Measurements from ENCODE around the gene BACH2.

DNA sequence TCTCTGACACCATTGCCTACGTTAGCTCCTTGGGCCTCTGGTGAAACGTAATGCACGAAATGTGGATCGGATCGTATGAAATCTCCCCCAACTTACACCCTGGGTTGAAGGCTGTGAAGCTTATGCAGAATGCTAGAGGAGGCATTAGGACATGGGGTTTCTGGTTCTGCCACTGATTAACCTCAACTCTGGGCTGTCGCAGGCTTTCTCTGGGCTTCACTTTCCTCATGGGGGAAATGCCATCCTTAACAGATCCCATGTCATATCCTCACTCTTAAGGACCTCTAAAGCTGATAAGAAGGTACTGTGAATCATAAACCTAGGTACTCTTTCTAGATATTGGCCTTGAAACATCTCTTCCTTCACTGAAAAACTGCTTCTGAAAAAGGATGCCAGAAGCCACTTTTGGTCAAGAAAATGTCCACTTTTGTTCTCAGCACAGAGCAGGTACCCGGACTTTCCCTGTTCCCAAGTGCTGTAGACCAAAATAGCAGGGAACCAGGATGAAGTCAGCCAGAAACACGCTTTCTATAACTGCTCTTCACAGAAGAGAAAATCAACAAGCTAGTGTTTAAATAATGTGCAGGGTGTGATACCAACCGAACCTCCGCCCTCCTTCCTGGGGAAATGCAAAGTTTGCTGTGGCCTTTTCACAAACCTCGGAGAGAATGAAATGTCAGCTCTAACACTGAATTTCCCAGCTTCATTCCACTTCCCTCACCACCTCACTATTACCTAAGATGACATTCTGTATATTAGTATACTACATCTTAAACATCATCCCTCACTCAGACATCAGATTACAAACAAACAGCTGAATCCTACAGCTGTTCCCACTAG is 118.9 kb downstream of the BACH2 start:
- TF ChIP-seq, protein P1, sequence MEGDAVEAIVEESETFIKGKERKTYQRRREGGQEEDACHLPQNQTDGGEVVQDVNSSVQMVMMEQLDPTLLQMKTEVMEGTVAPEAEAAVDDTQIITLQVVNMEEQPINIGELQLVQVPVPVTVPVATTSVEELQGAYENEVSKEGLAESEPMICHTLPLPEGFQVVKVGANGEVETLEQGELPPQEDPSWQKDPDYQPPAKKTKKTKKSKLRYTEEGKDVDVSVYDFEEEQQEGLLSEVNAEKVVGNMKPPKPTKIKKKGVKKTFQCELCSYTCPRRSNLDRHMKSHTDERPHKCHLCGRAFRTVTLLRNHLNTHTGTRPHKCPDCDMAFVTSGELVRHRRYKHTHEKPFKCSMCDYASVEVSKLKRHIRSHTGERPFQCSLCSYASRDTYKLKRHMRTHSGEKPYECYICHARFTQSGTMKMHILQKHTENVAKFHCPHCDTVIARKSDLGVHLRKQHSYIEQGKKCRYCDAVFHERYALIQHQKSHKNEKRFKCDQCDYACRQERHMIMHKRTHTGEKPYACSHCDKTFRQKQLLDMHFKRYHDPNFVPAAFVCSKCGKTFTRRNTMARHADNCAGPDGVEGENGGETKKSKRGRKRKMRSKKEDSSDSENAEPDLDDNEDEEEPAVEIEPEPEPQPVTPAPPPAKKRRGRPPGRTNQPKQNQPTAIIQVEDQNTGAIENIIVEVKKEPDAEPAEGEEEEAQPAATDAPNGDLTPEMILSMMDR (IDR thresholded peaks at IDR 0.05) = no peak
- TF ChIP-seq POLR2AphosphoS5 (IDR thresholded peaks at IDR 0.05) (no peak), POLR2A (IDR thresholded peaks at IDR 0.05; ENCODE audit: low read depth) (no peak), EP300 (IDR thresholded peaks at IDR 0.05) (no peak)
